Activated naive CD8-positive, alpha-beta T cell treated with anti-CD3 and anti-CD28 coated beads for 36 hours (primary cell): ENCODE measurements around the gene NEDD9. TPM values are rescaled to one million over a fixed set of nuclear protein-coding genes. Genes with fewer than 3 reads are reported as not detected.
A peak's percentile ranks its signal among the peaks of the same experiment; 100 is the strongest.

Experiments used
- DNase-seq: peaks from one replicate; pipeline ENCODE4 v3.0.0; 2021
- H3K27ac Mint-ChIP-seq: one replicate; pipeline ENCODE4 v1.8.0; 2022; ENCODE audit warnings: mild to moderate bottlenecking, moderate library complexity, mixed read lengths
- H3K27me3 Mint-ChIP-seq: one replicate; pipeline ENCODE4 v1.8.0; 2022; ENCODE audit warnings: mild to moderate bottlenecking, mixed read lengths
- H3K36me3 Mint-ChIP-seq: one replicate; pipeline ENCODE4 v1.8.0; 2021; ENCODE audit warnings: mild to moderate bottlenecking, mixed read lengths
- H3K4me1 Mint-ChIP-seq: one replicate; pipeline ENCODE4 v1.8.0; 2021; ENCODE audit warnings: mixed read lengths
- H3K4me3 Mint-ChIP-seq: one replicate; pipeline ENCODE4 v1.8.0; 2022; ENCODE audit warnings: mild to moderate bottlenecking, moderate library complexity, mixed read lengths
- H3K9me3 Mint-ChIP-seq: one replicate; pipeline ENCODE4 v1.8.0; 2022; ENCODE audit warnings: mixed read lengths
- total RNA-seq, 2 experiments: library from RNA; stranded (reverse); gene quantifications; one replicate each; pipeline ENCODE4 v1.2.3, GENCODE V29; 2021

The NEDD9 gene
- total RNA-seq, 2 experiments from 2014 or later: 32.0 to 33.7 TPM

DNA sequence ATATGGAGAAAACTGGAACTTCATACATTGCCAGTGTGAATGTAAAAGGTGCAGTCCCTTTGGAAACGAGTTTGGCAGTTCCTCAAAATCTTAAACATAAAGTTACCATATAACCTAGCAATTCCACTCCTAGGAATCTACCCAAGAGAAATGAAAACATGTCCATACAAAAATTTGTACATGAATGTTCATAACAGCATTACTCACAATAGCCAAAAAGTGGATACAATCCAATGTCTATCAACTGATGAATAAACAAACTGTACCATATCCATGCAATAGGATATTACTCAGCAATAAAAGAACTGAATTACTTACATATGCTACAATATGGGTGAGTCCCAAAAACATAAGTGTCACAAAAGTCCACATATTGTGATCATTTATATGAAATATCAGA is 72.3 kb downstream of the NEDD9 start:
- H3K36me3 Mint-ChIP-seq: no peaks in the 10 kb centered on the region
- H3K27ac Mint-ChIP-seq: no peak overlapping the region
- no peak overlapping the region for H3K4me3 Mint-ChIP-seq
- peaks cover 7% of the 10 kb centered on the region for H3K4me1 Mint-ChIP-seq
- H3K27me3 Mint-ChIP-seq: peaks cover 3% of the 10 kb centered on the region
- no peak for DNase-seq
- no peaks in the 10 kb centered on the region for H3K9me3 Mint-ChIP-seq

DNA sequence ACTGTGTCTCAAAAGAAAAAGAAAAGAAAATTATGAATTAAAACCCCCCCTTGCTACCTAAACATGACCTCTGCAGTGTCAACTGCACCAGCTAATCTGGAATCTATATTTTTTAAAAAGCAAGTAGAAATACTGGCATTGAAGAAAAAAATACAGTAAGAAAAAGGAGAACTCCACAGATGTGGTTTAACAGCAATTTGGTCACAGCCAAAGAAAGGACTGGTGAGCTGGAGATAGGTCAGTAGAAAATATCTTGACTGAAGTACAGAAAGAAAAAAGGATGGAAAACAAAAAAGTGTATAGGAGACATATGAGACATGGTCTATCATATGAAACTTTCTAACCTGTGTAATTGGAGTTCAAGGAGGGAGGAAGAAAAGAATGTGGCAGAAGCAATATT is 76.9 kb downstream of the NEDD9 start:
- peaks cover 1% of the 10 kb centered on the region for H3K36me3 Mint-ChIP-seq
- no peak overlapping the region for H3K4me3 Mint-ChIP-seq
- no peaks in the 10 kb centered on the region for H3K9me3 Mint-ChIP-seq
- peaks cover 15% of the 10 kb centered on the region for H3K27me3 Mint-ChIP-seq
- DNase-seq: no peak
- H3K4me1 Mint-ChIP-seq: peaks cover 10% of the 10 kb centered on the region
- no peak overlapping the region for H3K27ac Mint-ChIP-seq

DNA sequence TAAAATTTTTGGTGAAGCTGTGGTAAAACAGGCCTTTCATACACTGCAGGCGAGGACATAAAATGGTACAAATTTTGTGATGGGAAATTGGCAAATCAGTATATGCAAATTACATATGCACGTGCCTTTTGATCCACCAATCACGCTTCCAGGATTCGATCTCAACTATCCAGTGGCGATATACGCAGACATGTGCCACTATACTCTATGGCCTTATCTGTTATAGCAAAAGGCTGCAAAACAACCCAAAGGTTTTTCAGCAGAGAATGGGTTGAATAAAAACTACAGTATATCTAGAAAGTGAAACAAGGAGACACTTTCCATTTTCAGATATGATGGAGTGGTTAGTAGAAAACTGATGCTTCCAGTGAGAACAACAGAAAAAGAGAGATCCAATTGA is 79.0 kb downstream of the NEDD9 start:
- H3K36me3 Mint-ChIP-seq: peaks cover 1% of the 10 kb centered on the region
- no peak for DNase-seq
- no peaks in the 10 kb centered on the region for H3K9me3 Mint-ChIP-seq
- H3K4me1 Mint-ChIP-seq: peaks cover 10% of the 10 kb centered on the region
- H3K27ac Mint-ChIP-seq: peak overlapping the region; percentile 16
- peaks cover 15% of the 10 kb centered on the region for H3K27me3 Mint-ChIP-seq
- H3K4me3 Mint-ChIP-seq: peak overlapping the region; percentile 72

DNA sequence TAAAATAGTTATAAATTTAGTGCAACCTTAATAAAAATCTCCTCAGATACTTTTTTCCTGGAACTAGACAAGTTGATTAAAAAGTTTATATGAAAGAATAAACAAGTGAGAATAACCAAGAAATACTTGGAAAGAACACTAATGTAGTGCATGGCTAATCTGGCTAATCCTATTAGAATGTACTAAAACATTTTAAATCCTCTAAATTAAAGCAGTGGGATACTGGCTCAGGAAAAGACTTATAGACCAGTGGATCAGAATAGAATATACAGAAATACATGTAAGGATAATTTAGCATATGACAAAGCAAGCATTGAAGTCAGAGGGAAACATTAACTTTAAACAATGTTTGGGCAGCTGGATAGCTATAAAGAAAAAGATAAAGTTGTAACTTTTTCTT is 79.9 kb downstream of the NEDD9 start:
- H3K27ac Mint-ChIP-seq: no peak overlapping the region
- H3K36me3 Mint-ChIP-seq: peaks cover 1% of the 10 kb centered on the region
- H3K9me3 Mint-ChIP-seq: no peaks in the 10 kb centered on the region
- no peak for DNase-seq
- peaks cover 10% of the 10 kb centered on the region for H3K4me1 Mint-ChIP-seq
- no peak overlapping the region for H3K4me3 Mint-ChIP-seq
- H3K27me3 Mint-ChIP-seq: peaks cover 15% of the 10 kb centered on the region

DNA sequence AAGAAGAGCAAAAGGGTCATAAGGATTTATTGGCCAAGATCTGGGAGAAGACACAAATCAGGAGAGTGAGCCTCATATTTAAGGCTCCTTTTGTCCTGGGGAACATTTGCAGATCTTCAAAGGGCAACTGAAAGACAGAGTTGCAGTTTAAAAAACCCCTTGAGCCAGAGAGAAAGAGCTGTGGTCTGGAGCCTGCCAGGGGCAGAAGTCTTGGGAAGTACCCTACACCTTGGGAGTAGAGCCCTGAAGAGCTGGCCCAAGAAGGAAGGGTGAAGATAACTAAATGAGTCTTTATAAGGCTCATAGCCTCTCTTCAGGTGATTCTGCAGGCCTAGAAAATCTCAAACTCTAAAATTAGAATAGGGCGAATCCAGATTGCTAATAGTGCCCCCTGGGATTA is 81.0 kb downstream of the NEDD9 start:
- peaks cover 15% of the 10 kb centered on the region for H3K27me3 Mint-ChIP-seq
- DNase-seq: no peak
- H3K27ac Mint-ChIP-seq: no peak overlapping the region
- H3K4me3 Mint-ChIP-seq: no peak overlapping the region
- peaks cover 1% of the 10 kb centered on the region for H3K36me3 Mint-ChIP-seq
- H3K9me3 Mint-ChIP-seq: no peaks in the 10 kb centered on the region
- peaks cover 10% of the 10 kb centered on the region for H3K4me1 Mint-ChIP-seq

DNA sequence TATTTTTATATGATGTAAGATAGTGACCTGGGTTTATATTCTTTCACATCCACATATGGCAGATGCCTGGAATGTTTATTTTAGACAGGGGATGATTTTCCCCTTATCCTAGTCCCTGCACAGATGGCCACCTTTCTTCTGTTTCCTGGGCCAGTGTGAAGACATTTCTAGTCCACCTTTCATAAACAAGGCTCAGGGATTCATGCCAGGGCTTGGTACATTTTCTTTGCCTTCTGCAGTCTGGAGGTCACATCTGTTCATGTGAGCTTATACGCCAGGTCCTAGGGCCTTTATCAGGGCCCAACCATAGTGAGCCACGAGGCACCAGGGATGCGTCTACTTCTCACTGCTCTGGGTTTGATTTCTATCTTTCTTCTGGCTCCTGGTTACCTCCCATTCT is 82.9 kb downstream of the NEDD9 start:
- H3K4me3 Mint-ChIP-seq: no peak overlapping the region
- DNase-seq: no peak
- H3K4me1 Mint-ChIP-seq: peaks cover 7% of the 10 kb centered on the region
- peaks cover 7% of the 10 kb centered on the region for H3K27me3 Mint-ChIP-seq
- H3K36me3 Mint-ChIP-seq: peaks cover 1% of the 10 kb centered on the region
- no peak overlapping the region for H3K27ac Mint-ChIP-seq
- H3K9me3 Mint-ChIP-seq: no peaks in the 10 kb centered on the region

DNA sequence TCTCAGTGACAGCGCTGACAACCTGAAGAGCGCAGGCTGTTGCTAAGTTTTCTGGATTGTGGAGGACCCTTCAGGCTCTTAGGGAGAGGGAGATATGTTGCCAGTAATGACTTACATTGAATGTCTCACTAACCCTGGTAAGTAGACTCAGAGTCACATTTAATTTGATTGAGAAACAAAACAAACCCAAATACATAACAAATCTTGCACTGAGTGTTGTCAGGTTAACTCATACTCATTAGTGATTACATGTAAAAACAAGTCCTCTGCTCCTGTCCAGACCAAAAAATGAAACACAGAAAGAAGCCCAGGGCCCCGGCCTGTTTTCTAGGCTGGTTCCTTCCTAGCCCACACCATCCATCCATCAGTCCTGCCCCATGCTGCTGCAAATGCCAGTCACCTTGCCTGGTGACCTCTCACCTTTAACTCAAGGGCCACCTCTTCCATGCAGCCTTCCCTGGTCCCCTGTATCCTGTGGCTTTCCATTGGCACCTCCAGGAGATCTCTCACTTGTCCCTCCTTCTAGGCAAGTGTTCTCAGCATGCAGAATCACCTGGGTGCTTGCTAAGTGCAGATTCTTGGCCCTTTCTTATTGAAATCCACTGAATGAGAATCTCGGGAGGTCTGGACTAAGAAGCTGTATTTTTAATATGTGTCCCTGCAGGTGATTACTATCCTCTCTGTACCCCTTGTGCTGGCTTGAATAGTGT is 86.2 kb downstream of the NEDD9 start:
- Mint-ChIP-seq H3K27ac (no peak overlapping the region), H3K4me1 (peaks cover 3% of the 10 kb centered on the region), H3K9me3 (no peaks in the 10 kb centered on the region), H3K4me3 (no peak overlapping the region), H3K27me3 (no peaks in the 10 kb centered on the region), H3K36me3 (no peaks in the 10 kb centered on the region)
- no peak for DNase-seq

DNA sequence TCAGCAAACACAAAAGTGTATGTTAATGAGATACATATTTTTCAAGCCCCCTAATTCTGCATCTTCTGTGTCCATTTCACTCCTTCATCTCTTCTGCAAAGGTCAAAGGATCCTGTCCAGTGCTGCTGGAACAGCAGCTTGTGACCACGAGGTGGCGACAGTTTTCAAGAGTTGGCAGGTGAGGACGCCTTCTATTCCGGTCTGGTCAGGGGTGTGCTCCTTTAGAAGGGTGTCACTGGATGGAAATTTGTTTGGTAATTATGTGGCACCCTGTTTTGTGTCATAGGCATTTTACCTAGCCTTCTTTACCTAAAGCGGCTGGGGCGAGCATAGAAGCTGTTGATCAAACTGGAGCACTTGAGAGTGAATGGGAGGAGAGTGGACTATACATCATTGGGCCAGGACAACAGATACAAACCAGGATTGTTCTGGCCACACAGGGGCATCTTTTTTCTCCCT is 88.0 kb downstream of the NEDD9 start:
- no peaks in the 10 kb centered on the region for H3K9me3 Mint-ChIP-seq
- no peaks in the 10 kb centered on the region for H3K27me3 Mint-ChIP-seq
- DNase-seq: peak; percentile 67
- H3K27ac Mint-ChIP-seq: no peak overlapping the region
- H3K4me3 Mint-ChIP-seq: no peak overlapping the region
- H3K36me3 Mint-ChIP-seq: peaks cover 3% of the 10 kb centered on the region
- H3K4me1 Mint-ChIP-seq: peaks cover 10% of the 10 kb centered on the region

DNA sequence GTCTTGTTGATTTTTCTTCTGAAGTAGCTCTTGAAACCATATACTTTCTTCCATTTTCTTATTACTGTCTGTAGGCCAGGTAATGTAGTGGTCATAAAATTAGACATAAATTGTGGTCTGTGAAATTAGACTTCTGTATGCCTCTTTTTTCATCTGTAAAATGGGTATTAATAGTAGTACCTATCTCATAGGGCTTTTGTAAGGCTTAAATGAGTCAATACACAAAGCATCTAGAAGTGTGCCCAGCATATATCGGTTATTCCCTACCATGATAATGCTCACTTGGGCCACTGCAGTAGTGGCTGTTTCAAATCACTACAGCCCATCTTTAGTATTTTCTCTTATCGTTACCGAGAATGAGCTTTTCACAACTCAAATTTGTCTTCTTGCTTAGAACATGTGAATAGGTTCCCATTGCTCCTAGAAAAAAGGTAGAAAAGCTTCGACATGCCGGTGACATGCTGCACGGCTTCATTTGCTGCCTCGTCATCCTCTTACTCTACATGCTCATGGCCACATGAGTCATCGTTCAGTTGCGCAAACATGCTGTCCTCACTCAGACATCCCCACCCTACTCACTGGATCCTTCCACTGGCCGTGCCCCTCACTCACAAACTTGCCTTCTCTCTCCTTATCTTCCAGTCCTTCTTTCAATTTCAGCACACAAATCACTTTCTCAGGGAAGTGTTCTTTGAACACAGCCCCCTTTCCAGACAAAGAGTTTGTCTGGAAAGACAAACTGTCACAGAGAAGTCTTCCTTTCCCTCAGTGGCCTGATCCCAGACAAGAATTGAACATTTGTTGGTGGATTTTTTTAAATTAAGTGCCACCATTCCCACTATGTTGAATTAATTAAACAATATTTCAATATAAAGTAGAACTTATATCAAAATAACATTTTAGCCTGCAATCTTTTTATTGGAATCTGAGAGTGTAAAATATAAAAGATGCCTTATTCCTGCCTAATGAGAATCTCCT is 88.8 kb downstream of the NEDD9 start:
- no peaks in the 10 kb centered on the region for H3K9me3 Mint-ChIP-seq
- peaks cover 3% of the 10 kb centered on the region for H3K36me3 Mint-ChIP-seq
- H3K27me3 Mint-ChIP-seq: no peaks in the 10 kb centered on the region
- H3K4me1 Mint-ChIP-seq: peaks cover 17% of the 10 kb centered on the region
- no peak overlapping the region for H3K4me3 Mint-ChIP-seq
- no peak for DNase-seq
- no peak overlapping the region for H3K27ac Mint-ChIP-seq

DNA sequence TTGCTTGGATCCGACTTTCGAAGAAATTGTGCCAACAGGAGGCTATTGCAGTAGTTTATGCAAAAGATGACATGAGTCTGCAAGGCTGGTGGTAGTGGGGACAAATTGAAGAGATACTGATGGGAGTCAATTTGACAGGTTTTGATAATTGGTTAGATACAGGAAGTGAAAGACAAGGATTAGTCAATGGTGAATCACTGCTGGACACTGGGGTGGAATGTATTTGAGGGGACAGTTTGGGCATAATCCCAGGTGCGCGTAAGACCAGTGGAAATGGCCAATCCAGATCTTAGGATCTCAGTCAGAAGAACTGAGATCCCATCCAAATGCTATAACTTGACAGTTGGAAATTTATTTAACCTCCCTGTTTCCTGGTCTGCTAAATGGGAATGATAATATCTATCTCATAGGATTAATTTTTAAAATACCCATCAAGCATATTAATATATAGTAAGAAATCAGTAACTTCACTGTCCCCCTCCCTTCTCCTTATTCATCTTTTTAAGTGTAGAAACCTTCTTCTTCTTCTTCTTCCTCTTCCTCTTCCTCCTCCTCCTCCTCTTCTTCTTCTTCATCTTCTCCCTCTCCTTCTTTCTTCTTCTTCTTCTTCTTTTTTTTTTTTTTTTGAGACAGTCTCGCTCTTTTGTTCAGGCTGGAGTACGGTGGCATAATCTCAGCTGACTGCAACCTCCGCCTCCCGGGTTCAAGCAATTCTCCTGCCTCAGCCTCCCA is 90.0 kb downstream of the NEDD9 start:
- Mint-ChIP-seq H3K9me3 (no peaks in the 10 kb centered on the region), H3K4me1 (peaks cover 20% of the 10 kb centered on the region), H3K27me3 (no peaks in the 10 kb centered on the region), H3K36me3 (peaks cover 3% of the 10 kb centered on the region), H3K27ac (no peak overlapping the region), H3K4me3 (no peak overlapping the region)
- DNase-seq: no peak

DNA sequence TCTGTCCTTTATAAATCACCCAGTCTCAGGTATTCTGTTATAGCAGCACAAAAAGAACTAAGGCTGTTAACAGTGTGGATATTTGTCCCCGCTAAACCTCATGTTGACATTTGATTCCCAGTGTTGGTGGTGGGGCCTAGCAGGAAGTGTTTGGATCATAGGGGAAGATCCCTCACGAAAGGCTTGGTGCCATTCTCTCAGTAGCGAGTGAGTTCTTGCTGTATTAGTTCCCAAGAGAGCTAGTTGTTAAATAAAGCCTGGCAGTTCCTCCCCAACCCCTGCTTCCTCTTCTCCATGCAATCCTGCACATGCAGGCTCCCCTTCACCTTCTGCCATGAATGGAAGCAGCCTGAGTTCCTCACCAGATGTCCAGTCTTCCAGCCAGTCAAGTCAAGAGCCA is 91.2 kb downstream of the NEDD9 start:
- Mint-ChIP-seq H3K4me3 (no peak overlapping the region), H3K27ac (no peak overlapping the region), H3K9me3 (no peaks in the 10 kb centered on the region), H3K36me3 (peaks cover 3% of the 10 kb centered on the region), H3K27me3 (no peaks in the 10 kb centered on the region), H3K4me1 (peaks cover 20% of the 10 kb centered on the region)
- DNase-seq: no peak

DNA sequence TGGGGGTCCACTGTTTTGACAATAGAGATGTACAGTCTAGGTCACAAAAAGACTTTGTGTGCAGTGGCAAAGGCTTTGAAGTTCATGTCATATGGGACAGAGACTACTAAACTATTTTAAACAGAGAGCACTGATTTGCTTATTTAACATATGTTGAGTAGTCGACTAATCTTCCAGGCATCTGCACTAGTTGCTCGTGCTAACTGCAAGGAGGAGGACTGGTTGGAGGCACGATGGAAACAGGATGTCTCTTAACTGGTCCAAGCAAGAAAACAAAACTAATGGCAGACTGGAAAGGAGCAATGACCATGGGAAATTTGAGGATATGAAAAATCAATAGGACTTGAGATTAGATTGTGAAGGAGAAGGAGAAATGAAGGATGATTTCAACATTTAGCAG is 92.4 kb downstream of the NEDD9 start:
- Mint-ChIP-seq H3K27ac (no peak overlapping the region), H3K9me3 (no peaks in the 10 kb centered on the region), H3K4me1 (peaks cover 20% of the 10 kb centered on the region), H3K27me3 (no peaks in the 10 kb centered on the region), H3K36me3 (peaks cover 9% of the 10 kb centered on the region), H3K4me3 (no peak overlapping the region)
- DNase-seq: no peak

DNA sequence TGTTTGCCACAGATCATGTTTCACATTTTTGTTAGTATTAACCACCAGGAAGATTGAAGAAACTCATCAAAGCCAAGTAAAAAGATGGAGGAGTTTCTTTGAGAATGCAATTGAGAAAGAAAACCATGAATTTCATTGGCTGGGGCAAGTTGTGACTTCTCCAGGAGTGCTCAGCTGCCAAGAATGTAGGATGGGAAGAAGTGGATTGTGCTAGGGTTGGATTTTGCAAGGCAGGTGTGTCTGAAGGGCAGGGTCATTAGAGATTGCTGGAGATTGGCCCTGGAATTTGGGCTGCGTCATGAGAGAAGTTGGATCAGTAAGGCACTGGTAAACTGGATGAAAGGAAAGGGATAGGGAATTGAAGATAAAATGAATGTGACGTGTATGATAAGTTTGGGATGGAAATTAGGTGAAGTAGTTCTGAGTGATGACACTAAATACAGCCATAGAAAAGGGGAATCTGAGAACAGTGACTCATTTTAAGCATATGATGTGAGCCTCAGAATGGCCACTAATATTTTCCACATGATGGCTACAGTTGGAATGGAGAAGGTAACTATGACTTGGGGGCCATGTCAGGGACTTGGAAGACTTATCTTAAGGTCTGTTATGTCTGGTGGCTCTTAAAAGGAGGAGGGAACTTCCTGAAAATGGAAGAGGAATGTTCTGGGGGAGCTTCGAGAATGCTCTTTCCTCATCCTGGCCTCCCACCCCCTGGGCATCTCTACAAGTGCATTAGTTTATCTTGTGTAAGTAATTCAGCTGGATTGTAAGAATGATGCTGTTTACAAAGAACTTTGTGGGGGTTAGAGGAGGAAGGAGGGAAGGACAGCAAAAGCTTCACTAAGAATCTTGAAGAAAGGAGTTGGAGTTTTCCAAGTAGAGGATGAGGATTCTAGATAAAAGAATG is 93.2 kb downstream of the NEDD9 start:
- H3K27ac Mint-ChIP-seq: peak overlapping the region; percentile 69
- H3K27me3 Mint-ChIP-seq: no peaks in the 10 kb centered on the region
- H3K4me1 Mint-ChIP-seq: peaks cover 18% of the 10 kb centered on the region
- DNase-seq: no peak
- no peak overlapping the region for H3K4me3 Mint-ChIP-seq
- H3K36me3 Mint-ChIP-seq: peaks cover 15% of the 10 kb centered on the region
- no peaks in the 10 kb centered on the region for H3K9me3 Mint-ChIP-seq

DNA sequence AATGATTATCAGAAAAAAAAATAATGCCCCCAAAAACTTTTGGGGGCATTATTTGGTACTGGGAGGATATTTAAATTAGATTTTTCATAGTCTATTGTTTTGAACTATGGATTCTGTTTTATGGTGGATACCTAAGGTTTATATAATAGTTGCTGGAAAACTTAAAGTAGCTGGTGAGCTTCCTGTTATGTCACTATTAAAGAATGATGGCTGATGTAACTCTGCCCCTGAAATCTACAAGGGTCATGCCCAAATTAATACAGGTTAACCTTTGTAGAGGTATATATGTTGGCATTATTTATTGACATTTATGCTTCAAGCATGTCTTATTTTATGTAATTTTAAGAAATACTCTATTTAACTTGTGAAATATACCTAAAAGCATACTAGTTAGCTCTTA is 95.7 kb downstream of the NEDD9 start:
- H3K27me3 Mint-ChIP-seq: no peaks in the 10 kb centered on the region

More for the DNA sequence above, 95.7 kb downstream of the NEDD9 start:
- Mint-ChIP-seq H3K9me3 (no peaks in the 10 kb centered on the region), H3K27ac (no peak overlapping the region), H3K4me1 (peaks cover 18% of the 10 kb centered on the region), H3K36me3 (peaks cover 16% of the 10 kb centered on the region), H3K4me3 (no peak overlapping the region)
- DNase-seq: no peak
